GM15510 (cell line): Measurements from ENCODE around the gene CRB1.

Source experiments
- POLR2A ChIP-seq: IDR thresholded peaks from 3 replicates; pipeline ENCODE4 v1.6.1; 2011; ENCODE audit warnings: borderline replicate concordance; ENCODE audit not compliant: insufficient read length; ENCODE audit errors: extremely low read depth

CRB1 gene

GRCh38 chr1:197277166-197277565 lies 9.1 kb downstream of the CRB1 start:
- no peak for TF ChIP-seq POLR2A

DNA sequence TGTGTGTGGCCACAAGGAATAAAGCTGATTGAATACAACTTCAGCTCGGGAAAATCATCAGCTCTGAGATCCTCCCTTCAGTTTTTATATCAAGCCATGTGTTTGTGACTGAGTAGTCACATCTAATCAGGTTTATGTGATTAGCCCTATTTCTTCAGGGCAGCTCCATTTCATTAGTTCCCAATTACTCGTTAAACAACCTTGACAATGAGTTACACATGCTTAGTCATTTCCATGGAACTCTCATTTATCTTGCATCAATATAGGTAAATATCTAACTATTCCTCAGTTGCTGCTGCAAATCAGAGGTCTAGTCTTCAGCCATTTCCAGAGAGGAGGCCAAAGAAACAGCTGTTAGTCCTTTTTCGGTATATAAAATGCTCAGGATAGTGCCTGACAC lies 16.3 kb downstream of the CRB1 start:
- no peak for TF ChIP-seq POLR2A

- no peak for TF ChIP-seq POLR2A
Observed at GRCh38 chr1:197284966-197285365, 16.9 kb downstream of the CRB1 start.

DNA sequence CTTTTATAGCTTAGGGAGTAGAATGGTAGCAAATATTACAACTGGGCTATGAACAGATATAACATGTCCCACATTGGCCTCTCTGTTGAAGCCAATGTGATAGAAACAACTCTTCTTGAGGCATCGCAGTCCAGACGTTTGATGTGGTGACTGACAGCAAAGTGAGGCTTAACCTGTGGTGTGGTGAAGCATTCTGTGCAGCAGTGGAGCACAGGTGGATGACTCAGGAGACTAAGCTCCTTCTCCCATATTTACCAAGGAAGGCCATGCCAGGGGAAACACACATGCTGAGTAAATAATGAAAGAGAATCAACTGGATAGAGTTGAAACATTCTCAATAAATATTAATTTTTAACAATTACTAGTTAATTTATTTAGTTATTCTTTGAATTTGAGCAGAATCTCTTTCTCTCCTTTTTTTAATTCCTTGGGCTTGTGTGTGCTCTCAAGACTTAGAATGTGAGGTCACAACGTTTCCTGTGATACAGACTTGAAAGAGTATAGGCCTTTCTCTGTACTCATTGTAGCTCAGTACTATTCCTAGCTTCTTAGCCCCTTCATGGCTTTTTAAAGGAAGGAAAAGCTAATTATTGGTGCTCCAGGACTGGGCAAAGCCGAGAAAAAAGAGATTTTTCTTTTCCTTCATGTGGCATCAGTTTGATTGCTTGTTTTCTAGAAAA lies 17.6 kb downstream of the CRB1 start:
- TF ChIP-seq POLR2A, result no peak

GRCh38 chr1:197286634-197287033 lies 18.6 kb downstream of the CRB1 start:
- TF ChIP-seq POLR2A, result no peak

GRCh38 chr1:197287863-197288262 lies 19.8 kb downstream of the CRB1 start:
- TF ChIP-seq POLR2A, result no peak

- no peak for TF ChIP-seq POLR2A
Observed at GRCh38 chr1:197302775-197303174, 34.7 kb downstream of the CRB1 start.

DNA sequence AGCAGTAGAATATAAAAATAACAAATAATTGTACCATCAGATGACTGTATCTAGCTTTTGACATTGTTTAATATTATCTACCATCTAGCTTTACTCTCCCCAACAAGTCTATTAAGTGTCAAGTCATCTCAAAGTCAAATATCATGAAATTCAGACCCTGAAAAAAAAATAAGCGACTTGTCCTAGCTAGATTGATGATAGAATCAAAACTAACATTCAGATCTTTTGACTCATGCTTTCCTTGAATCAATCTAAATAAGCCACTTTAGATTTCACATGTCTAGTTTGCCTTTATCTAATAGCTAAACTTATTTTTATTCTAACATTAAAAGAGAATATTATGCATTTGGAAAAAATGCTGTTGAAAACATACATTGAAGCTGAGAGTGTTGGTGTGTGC lies 35.4 kb downstream of the CRB1 start:
- TF ChIP-seq POLR2A, result no peak

- TF ChIP-seq POLR2A, result no peak
Observed at GRCh38 chr1:197304638-197305200, 36.7 kb downstream of the CRB1 start.

DNA sequence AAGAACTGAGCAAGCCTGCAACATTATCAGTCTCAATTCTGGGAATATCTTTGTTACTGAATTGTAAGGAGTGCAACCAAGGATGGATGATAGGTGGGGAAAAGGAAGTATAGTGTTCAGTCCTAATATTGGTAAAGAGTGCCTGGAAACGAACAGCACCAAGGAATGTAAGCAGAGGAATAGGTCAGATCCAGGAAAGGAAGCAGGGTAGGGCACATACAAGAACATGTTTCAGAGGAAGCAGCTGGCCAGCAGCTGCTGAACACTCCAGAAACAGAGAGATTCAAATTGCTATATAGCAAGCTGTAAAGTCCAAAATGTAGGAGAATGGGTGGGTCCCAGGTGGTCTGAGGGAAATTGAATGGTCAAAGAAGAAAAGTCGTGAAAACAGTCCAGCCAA lies 37.9 kb downstream of the CRB1 start:
- TF ChIP-seq POLR2A, result no peak

DNA sequence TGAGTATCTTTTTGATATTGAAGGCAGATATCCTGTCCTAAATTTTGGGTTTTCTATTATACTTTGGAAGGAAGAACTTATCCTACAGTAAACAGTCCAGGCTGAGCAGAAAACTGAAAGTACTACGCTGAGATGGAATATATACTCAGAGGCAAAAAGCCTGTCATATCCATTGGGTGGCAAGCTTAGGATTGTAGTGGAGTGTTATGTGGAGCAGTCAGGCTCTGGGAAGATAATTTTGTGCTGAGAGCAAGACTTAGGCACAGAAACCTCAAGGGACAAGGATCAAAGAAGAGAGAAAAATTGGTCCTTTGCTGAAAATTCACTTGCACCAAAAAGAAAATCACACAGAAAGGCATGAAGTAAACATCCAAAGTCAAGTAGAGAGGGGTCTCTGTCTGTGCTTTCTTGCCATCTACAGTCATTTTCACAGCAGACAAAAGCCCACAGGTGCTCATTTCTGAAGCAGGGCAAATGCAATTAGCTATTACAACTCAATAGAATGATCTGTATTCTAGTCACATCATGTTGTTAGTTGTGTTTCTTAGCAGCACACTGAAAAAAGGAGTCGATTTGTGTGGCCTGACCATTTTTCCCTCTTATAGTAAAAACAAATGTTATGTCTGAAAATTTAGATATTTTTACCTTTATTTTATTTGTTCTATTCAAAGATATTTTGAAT lies 38.5 kb downstream of the CRB1 start:
- TF ChIP-seq POLR2A, result no peak

- no peak for TF ChIP-seq POLR2A
Observed at GRCh38 chr1:197307136-197307535, 39.1 kb downstream of the CRB1 start.

- no peak for TF ChIP-seq POLR2A
Observed at GRCh38 chr1:197307551-197307950, 39.5 kb downstream of the CRB1 start.

- TF ChIP-seq POLR2A, result no peak
Observed at GRCh38 chr1:197311081-197311480, 43.0 kb downstream of the CRB1 start.

DNA sequence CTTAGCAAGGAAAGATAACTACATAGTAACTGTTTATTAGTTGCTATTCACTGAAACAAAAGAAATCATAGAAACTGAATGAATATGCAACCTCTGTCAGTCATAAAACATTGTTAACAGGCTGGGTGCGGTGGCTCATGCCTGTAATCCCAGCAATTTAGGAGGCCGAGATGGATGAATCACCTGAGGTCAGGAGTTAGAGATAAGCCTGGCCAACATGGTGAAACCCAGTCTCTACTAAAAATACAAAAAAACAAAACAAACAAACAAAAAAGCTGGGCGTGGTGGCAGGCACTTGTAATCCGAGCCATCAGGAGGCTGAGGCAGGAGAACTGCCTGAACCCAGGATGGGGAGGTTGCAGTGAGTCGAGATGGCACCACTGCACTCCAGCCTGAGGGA lies 44.1 kb downstream of the CRB1 start:
- no peak for TF ChIP-seq POLR2A

GRCh38 chr1:197313713-197314112 lies 45.7 kb downstream of the CRB1 start:
- TF ChIP-seq POLR2A, result no peak
